Smooth muscle cell (in vitro differentiated cells): ENCODE data around the gene KIF18B. TPM values are rescaled to one million over a fixed set of nuclear protein-coding genes. Genes with fewer than 3 reads are reported as not detected.

Experiments
- DNase-seq: peaks from one replicate; lab custom pipeline; 2025; ENCODE audit not compliant: unreplicated experiment; lab: John Stamatoyannopoulos, UW
- H2AFZ ChIP-seq: fragments of 200-600 bp; sonication (generic); 2 replicates; pipeline ENCODE4 v1.6.0; 2016; ENCODE audit warnings: antibody characterized with exemption, low read depth, mild to moderate bottlenecking
- H3F3A ChIP-seq: fragments of 200-600 bp; sonication (generic); 2 replicates; pipeline ENCODE4 v1.6.0; 2017; ENCODE audit warnings: antibody characterized with exemption, low read depth
- H3K27ac ChIP-seq: fragments of 200-600 bp; sonication (generic); 2 replicates; pipeline ENCODE4 v1.5.1; 2016; ENCODE audit warnings: low read depth, mild to moderate bottlenecking
- H3K27me3 ChIP-seq: fragments of 200-600 bp; sonication (generic); 2 replicates; pipeline ENCODE4 v1.6.1; 2016; ENCODE audit warnings: low read depth, mild to moderate bottlenecking
- H3K36me3 ChIP-seq: fragments of 200-600 bp; sonication (generic); 2 replicates; pipeline ENCODE4 v1.5.1; 2016; ENCODE audit warnings: low read depth
- H3K4me1 ChIP-seq: fragments of 200-600 bp; sonication (generic); 2 replicates; pipeline ENCODE4 v1.5.1; 2016; ENCODE audit warnings: low read depth
- H3K4me2 ChIP-seq: fragments of 200-600 bp; sonication (generic); 2 replicates; pipeline ENCODE4 v1.6.0; 2016; ENCODE audit warnings: mild to moderate bottlenecking
- H3K4me3 ChIP-seq: fragments of 200-600 bp; sonication (generic); 2 replicates; pipeline ENCODE4 v1.5.1; 2016; ENCODE audit warnings: mild to moderate bottlenecking
- H3K79me2 ChIP-seq: fragments of 200-600 bp; sonication (generic); 2 replicates; pipeline ENCODE4 v1.6.0; 2016; ENCODE audit warnings: low read depth, mild to moderate bottlenecking
- H3K9ac ChIP-seq: fragments of 200-600 bp; sonication (generic); 2 replicates; pipeline ENCODE4 v1.6.0; 2016; ENCODE audit warnings: low read depth
- H3K9me3 ChIP-seq: fragments of 200-600 bp; sonication (generic); replicated peaks from 2 replicates; pipeline ENCODE4 v1.5.1; 2016; ENCODE audit warnings: low read depth
- H4K20me1 ChIP-seq: fragments of 200-600 bp; sonication (generic); 2 replicates; pipeline ENCODE4 v1.6.0; 2016; ENCODE audit warnings: low read depth
- WGBS: methylation state at CpG from one replicate; pipeline ENCODE4 v1.1.7; 2016; ENCODE audit warnings: low lambda C conversion rate; 5-methylcytosine and 5-hydroxymethylcytosine counted together
- polyA plus RNA-seq: library from polyadenylated mRNA; unstranded; fragments of >200 nt; fragmentation: Nextera tagmentation; extraction: Ambion mirVana; gene quantifications from 2 replicates; pipeline ENCODE4 v1.2.1, GENCODE V29; 2016
- total RNA-seq: library from RNA; depleted of rRNA; stranded (reverse); fragments of >200 nt; gene quantifications from 2 replicates; pipeline ENCODE4 v1.2.3, GENCODE V29; 2014
- TF ChIP-seq, protein P1 (sequence below): fragments of 200-600 bp; sonication (generic); IDR thresholded peaks from 2 replicates; pipeline ENCODE4 v1.5.1; 2017; ENCODE audit warnings: borderline replicate concordance, mild to moderate bottlenecking, antibody characterized with exemption; ENCODE audit not compliant: insufficient read depth, poor library complexity, severe bottlenecking

The KIF18B gene
- total and polyA plus RNA-seq, 2 experiments from 2014 or later = 2.7 to 3.4 TPM

DNA sequence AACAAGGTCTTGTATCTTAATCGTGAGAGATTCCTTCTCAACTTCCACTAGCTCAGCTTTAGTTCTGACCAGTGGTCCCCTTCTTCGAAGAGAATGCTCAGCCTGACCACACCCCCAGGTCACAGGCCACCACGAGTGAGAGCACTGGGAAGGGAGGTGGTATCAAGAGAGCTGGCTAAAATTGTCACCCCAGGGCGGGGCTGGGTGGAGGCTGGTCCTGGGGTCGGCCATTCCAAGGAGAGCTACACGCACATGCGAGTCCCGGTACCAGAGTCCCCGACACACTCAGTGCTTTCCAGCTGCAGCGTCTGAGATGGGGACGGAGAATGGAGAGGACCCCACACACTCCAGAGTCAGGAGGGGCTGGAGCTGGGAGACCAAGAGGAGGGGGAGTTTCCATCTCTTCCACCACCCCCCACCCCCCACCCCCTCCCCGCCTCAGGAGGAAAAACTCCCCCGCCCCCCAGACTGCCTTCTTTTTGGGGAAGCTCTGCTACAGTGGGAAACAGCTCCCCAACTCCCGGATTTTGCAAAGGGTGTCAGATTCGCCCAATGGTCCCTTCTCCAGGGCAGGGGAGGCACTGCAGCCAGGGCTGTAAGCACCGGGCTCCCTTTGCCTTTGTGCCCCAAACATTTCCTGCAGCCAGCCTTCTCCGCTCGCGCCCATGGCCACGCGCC lies 18.9 kb upstream of the KIF18B start:
- TF ChIP-seq, protein P1, sequence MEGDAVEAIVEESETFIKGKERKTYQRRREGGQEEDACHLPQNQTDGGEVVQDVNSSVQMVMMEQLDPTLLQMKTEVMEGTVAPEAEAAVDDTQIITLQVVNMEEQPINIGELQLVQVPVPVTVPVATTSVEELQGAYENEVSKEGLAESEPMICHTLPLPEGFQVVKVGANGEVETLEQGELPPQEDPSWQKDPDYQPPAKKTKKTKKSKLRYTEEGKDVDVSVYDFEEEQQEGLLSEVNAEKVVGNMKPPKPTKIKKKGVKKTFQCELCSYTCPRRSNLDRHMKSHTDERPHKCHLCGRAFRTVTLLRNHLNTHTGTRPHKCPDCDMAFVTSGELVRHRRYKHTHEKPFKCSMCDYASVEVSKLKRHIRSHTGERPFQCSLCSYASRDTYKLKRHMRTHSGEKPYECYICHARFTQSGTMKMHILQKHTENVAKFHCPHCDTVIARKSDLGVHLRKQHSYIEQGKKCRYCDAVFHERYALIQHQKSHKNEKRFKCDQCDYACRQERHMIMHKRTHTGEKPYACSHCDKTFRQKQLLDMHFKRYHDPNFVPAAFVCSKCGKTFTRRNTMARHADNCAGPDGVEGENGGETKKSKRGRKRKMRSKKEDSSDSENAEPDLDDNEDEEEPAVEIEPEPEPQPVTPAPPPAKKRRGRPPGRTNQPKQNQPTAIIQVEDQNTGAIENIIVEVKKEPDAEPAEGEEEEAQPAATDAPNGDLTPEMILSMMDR = no peak
- WGBS = 33% methylated on average over 19 of the region's 21 CpGs
- Histone ChIP-seq H3K79me2 (no peaks in the 10 kb centered on the region), H3K36me3 (no peaks in the 10 kb centered on the region), H3K9me3 (no peaks in the 10 kb centered on the region), H3K4me1 (peaks cover 7% of the 10 kb centered on the region), H4K20me1 (no peaks in the 10 kb centered on the region), H3K4me2 (no peak overlapping the region), H3K27ac (no peak overlapping the region), H3F3A (no peaks in the 10 kb centered on the region), H3K9ac (no peak overlapping the region), H2AFZ (no peak overlapping the region), H3K27me3 (peaks cover 67% of the 10 kb centered on the region), H3K4me3 (no peak overlapping the region)
- DNase-seq = no peak

DNA sequence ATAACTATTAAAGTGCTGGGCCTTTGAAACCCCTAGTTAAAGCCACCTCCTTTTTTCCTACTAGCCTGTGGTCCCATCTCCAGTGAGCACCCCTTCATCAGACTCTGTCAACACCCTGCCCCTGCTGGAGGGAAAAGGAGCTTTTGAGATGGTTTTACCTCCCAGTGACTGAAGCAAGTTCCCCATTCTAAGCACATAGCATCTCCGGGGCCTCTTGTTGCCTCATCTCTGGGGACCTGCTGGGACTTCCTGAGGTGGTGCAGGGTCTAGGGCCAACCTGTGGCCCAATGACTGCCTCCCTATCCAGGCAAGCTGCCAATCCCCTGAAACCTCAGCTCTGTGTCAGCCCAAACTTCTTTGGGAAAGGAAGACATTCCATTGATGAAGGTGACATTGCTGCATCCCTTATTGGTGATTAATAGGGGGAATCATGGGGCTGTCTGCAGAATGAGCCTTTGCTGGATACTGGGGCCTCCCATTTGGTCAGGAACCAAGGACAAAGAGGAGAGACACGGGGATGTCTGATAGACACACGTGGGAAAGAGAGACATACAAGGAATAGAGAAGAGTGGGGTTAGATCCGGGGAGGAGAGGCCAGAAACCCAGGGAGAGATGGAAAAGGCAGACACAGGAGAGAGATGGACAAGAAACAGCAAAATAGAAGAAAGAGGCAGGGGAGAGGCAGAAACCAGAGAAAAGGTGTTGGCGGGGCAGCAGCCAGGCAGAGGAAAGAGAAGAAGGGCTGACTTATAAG lies 18.1 kb upstream of the KIF18B start:
- peaks cover 59% of the 10 kb centered on the region for H3K27me3 ChIP-seq
- WGBS = 84% methylated on average over 5 of the region's 5 CpGs
- no peak for DNase-seq

DNA sequence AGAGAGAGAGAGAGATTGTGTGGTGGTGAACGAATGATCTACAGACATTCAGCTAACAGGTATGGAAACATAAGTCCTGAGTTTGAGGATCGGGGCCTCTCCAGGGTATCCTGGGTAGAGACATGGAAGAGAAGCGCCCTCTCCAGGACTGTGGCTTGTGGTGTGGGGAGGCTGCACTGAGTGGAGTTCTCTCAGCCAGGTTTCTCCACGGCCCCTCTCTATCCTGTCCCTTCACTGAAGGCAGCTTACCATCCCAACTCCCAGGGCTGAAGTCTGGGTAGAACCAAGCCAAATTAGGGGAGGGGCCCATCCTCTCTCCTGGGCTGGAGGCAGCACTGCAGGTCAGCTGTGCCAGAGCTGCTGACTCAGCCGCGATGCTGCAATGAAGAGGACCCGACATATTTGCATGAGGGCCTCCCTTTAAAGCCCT lies 14.4 kb upstream of the KIF18B start:
- no peak for DNase-seq
- H3F3A ChIP-seq = no peaks in the 10 kb centered on the region
- WGBS = 71% methylated on average over 7 of the region's 7 CpGs
- H3K9ac ChIP-seq = no peak overlapping the region
- peaks cover 27% of the 10 kb centered on the region for H3K27me3 ChIP-seq
- H3K4me1 ChIP-seq = no peaks in the 10 kb centered on the region
- no peaks in the 10 kb centered on the region for H3K79me2 ChIP-seq
- H3K27ac ChIP-seq = no peak overlapping the region
- H2AFZ ChIP-seq = no peak overlapping the region
- no peaks in the 10 kb centered on the region for H4K20me1 ChIP-seq
- TF ChIP-seq, protein P1 = no peak
- H3K4me3 ChIP-seq = no peak overlapping the region
- H3K4me2 ChIP-seq = no peak overlapping the region
- H3K9me3 ChIP-seq = no peaks in the 10 kb centered on the region
- no peaks in the 10 kb centered on the region for H3K36me3 ChIP-seq

More for the DNA sequence above, 18.1 kb upstream of the KIF18B start:
- TF ChIP-seq, protein P1 = no peak
- H3K4me2 ChIP-seq = no peak overlapping the region
- no peaks in the 10 kb centered on the region for H4K20me1 ChIP-seq
- no peak overlapping the region for H3K4me3 ChIP-seq
- H3K9ac ChIP-seq = no peak overlapping the region
- H2AFZ ChIP-seq = no peak overlapping the region
- no peaks in the 10 kb centered on the region for H3F3A ChIP-seq
- H3K4me1 ChIP-seq = peaks cover 7% of the 10 kb centered on the region
- no peaks in the 10 kb centered on the region for H3K36me3 ChIP-seq
- H3K79me2 ChIP-seq = no peaks in the 10 kb centered on the region
- no peaks in the 10 kb centered on the region for H3K9me3 ChIP-seq
- H3K27ac ChIP-seq = no peak overlapping the region

DNA sequence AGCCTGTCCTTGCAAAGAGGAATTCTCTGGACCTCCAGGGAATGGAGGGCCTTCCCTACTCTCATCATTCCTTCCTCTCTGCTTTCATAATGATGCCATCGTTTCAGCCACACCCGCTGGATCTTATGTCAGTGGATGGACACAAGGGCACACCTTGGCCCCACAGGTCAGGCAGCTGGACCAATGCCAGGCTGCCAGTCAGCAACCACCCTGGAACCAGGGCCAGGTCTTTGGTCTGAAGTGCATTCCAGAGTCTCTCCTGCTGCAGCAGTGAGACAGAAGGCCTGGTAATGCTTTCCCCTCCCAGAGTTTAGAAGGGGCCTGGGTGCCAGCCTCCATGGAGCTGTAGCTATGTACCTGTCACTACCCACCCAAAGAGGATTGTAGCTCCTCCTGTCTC lies 13.1 kb upstream of the KIF18B start:
- Histone ChIP-seq H3K9me3 (no peaks in the 10 kb centered on the region), H3K36me3 (no peaks in the 10 kb centered on the region), H3F3A (no peaks in the 10 kb centered on the region), H4K20me1 (no peaks in the 10 kb centered on the region), H3K9ac (no peak overlapping the region), H3K4me3 (no peak overlapping the region), H3K4me2 (no peak overlapping the region), H3K79me2 (no peaks in the 10 kb centered on the region), H3K27me3 (peaks cover 14% of the 10 kb centered on the region), H3K27ac (no peak overlapping the region), H3K4me1 (no peaks in the 10 kb centered on the region), H2AFZ (no peak overlapping the region)
- 91% methylated on average over 2 of the region's 2 CpGs for WGBS
- no peak for DNase-seq
- TF ChIP-seq, protein P1 = no peak
